ENCODE results near the gene KRTAP17-1. TPM values are rescaled to one million over a fixed set of nuclear protein-coding genes. Genes with fewer than 3 reads are reported as not detected.

KRTAP17-1 gene
- total RNA-seq, 1 experiment from 2014 or later, result not detected

DNA sequence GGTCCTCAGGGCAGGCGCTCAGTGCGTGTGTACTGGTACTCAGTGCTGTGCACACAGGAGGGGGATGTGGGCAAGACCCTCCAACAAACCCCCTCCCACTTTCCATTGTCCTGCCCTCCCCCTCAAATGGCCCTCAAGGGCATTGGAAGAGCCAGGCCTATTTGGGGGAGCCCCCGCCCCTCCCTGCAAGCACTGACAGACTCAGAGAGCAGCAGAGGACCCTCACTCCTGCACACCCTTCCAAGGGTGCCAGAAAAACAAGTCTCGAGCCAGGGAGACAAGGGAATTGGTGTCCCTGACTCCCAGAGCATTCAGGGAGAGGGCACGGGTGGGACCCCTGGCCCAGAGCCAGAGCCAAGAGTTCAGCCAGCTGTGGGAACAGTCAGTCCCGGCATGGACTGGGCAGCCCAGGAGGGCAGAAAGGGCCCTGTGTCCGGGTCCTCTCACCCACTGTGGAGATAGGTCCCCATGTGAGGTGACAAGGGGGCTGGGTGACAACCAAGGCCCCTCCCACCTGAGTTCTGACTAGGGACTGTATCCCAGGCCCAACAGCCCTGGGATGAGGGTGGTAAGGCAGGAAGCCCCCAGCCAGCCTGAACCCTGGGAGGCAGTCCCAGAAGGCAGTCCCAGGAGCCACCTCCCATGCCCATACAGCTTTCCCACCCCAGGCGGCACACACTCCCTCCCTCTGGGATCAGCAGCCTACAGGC is 12.1 kb upstream of the KRTAP17-1 start:
- H3K9me3 Mint-ChIP-seq, result no peaks in the 10 kb centered on the region
- POLR2A ChIA-PET, result no interaction called here
- H3K27ac Mint-ChIP-seq, result no peak overlapping the region
- no peak for TF ChIP-seq GTF2I (CRISPR knock-in tag; conservative IDR thresholded peaks at IDR 0.05)
- TF ChIP-seq, protein P1, sequence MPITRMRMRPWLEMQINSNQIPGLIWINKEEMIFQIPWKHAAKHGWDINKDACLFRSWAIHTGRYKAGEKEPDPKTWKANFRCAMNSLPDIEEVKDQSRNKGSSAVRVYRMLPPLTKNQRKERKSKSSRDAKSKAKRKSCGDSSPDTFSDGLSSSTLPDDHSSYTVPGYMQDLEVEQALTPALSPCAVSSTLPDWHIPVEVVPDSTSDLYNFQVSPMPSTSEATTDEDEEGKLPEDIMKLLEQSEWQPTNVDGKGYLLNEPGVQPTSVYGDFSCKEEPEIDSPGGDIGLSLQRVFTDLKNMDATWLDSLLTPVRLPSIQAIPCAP (CRISPR knock-in tag; IDR thresholded peaks at IDR 0.05), result no peak
- no peak for TF ChIP-seq ZNF423 (CRISPR knock-in tag; IDR thresholded peaks at IDR 0.05)
- TF ChIP-seq, protein P2, sequence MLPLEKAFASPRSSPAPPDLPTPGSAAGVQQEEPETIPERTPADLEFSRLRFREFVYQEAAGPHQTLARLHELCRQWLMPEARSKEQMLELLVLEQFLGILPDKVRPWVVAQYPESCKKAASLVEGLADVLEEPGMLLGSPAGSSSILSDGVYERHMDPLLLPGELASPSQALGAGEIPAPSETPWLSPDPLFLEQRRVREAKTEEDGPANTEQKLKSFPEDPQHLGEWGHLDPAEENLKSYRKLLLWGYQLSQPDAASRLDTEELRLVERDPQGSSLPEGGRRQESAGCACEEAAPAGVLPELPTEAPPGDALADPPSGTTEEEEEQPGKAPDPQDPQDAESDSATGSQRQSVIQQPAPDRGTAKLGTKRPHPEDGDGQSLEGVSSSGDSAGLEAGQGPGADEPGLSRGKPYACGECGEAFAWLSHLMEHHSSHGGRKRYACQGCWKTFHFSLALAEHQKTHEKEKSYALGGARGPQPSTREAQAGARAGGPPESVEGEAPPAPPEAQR (CRISPR knock-in tag; IDR thresholded peaks at IDR 0.05), result no peak
- no peak for TF ChIP-seq ZNF121 (CRISPR knock-in tag; IDR thresholded peaks at IDR 0.05)
- TF ChIP-seq KAT7 (CRISPR knock-in tag; IDR thresholded peaks at IDR 0.05; ENCODE audit: borderline replicate concordance), result no peak
- H3K4me3 Mint-ChIP-seq, result no peak overlapping the region
- ATAC-seq, result no peak
- no peaks in the 10 kb centered on the region for H3K27me3 Mint-ChIP-seq (ENCODE audit: low read depth)
- no peak for DNase-seq (ENCODE audit: low spot score)
- CTCF ChIA-PET, result interaction anchor here (3.2 to 3.3 kb wide), 2 partner anchors 221 to 338 kb away, joined by 10 to 17 read pairs; no protein-coding TSS in a partner anchor
- H3K36me3 Mint-ChIP-seq, result no peaks in the 10 kb centered on the region
- 0 out of 2 replicates have a peak, but pooled peaks cover 3% of the 10 kb centered on the region for H3K4me1 Mint-ChIP-seq

DNA sequence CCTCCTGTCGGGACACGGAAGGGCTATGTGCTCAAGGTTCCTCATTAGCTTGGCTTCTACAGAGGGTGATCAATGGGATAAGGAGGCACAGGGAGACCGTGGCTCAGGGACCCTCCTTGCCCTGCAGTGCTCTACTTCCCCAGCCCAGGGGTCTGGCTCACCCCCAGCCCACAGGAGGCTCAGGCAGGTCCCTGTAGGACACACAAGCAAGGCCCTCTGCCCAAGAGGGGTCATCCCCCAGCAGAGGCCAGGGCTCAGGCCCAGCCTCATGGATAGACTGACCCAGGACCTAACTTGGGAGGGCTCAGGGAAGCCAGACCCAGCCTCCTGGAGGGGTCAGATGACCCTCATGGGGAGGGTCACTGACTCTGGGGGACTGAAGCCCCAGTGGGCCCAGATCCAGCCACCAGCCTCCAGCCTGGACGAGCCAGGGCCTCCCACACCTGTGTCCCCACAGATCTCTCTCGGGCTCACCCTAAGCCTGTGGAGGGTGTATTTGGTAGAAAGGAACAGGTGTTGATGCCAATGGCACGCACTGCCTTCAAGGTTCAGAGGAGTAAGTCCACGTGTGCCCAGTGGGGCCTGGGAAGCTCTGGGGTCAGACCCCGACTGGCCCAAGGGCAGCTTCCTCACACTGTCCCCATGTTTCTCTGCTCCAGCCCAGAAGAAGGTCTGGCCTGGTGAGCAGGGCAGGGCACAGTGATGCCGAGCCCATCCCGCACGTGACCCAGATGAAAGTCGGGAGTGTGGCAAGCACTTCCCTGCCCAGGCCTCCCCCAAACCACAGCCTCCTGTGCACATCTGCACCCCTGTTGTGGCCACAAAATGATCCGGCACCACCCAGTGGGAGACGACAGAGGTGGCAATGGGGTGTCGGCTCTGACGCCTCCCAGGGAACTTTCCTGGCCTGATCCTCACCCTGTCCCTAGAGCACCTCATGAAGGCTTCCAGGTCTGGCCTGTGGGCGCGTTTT is 10.9 kb upstream of the KRTAP17-1 start:
- no peaks in the 10 kb centered on the region for H3K27me3 Mint-ChIP-seq (ENCODE audit: low read depth)

More for the DNA sequence above, 10.9 kb upstream of the KRTAP17-1 start:
- Mint-ChIP-seq H3K4me1 (0 out of 2 replicates have a peak, but pooled peaks cover 3% of the 10 kb centered on the region), H3K36me3 (no peaks in the 10 kb centered on the region), H3K9me3 (no peaks in the 10 kb centered on the region), H3K4me3 (no peak overlapping the region), H3K27ac (no peak overlapping the region)
- ChIA-PET POLR2A (no interaction called here), CTCF (no interaction called here)
- no peak for TF ChIP-seq TP53 (CRISPR knock-in tag; IDR thresholded peaks at IDR 0.05)
- TF ChIP-seq ZNF396 (CRISPR knock-in tag; IDR thresholded peaks at IDR 0.05; ENCODE audit: borderline replicate concordance), result no peak
- TF ChIP-seq, protein P3, sequence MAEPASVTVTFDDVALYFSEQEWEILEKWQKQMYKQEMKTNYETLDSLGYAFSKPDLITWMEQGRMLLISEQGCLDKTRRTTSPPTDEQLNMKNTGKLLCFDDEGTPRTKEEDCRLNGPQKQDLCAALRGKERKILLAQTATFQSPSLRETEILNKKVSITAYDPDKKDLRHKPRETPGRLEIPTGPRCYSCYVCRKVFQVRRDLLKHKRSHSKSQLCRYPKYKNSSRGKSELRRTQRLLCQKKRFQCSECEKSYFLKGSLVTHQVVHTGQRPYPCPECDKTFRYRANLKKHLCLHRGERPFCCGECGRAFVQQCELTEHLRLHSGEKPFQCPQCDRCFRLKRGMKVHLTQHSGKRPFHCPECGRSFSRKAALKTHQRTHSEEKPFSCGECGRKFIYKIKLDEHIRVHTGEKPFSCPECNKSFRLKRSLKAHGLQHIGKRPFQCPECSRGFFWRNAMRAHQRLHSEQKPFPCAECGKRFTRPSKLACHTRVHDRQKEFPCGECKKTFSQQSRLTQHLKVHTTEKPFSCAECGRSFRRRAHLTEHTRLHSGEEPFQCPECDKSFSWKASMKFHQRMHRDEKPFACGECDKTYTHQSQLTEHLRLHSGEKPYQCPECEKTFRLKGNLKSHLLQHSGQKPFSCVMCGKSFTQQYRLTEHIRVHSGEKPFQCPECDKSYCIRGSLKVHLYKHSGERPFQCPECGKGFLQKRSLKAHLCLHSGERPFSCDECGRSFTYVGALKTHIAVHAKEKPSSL (CRISPR knock-in tag; conservative IDR thresholded peaks at IDR 0.05), result no peak
- TF ChIP-seq TEAD4 (CRISPR knock-in tag; IDR thresholded peaks at IDR 0.05), result no peak
- TF ChIP-seq, protein P4, sequence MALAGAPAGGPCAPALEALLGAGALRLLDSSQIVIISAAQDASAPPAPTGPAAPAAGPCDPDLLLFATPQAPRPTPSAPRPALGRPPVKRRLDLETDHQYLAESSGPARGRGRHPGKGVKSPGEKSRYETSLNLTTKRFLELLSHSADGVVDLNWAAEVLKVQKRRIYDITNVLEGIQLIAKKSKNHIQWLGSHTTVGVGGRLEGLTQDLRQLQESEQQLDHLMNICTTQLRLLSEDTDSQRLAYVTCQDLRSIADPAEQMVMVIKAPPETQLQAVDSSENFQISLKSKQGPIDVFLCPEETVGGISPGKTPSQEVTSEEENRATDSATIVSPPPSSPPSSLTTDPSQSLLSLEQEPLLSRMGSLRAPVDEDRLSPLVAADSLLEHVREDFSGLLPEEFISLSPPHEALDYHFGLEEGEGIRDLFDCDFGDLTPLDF (CRISPR knock-in tag; IDR thresholded peaks at IDR 0.05), result no peak
- TF ChIP-seq ZNF232 (CRISPR knock-in tag; IDR thresholded peaks at IDR 0.05), result no peak
- TF ChIP-seq, protein P1 (CRISPR knock-in tag; IDR thresholded peaks at IDR 0.05), result no peak
- TF ChIP-seq SOX15 (CRISPR knock-in tag; IDR thresholded peaks at IDR 0.05), result no peak
- TF ChIP-seq KAT7 (CRISPR knock-in tag; IDR thresholded peaks at IDR 0.05; ENCODE audit: borderline replicate concordance), result no peak
- TF ChIP-seq GABPB1 (CRISPR knock-in tag; IDR thresholded peaks at IDR 0.05), result no peak
- TF ChIP-seq NFATC4 (CRISPR knock-in tag; IDR thresholded peaks at IDR 0.05), result no peak
- no peak for ATAC-seq
- DNase-seq (ENCODE audit: low spot score), result no peak
